Gastroesophageal sphincter (tissue), 4 donors: ENCODE measurements around the gene PLCG2. TPM values are rescaled to one million over a fixed set of nuclear protein-coding genes. Genes with fewer than 3 reads are reported as not detected.

Experiments
- ATAC-seq: fragments of 150-250 bp; one replicate; pipeline ENCODE4 v1.9.1; 2016; ENCODE audit warnings: mild to moderate bottlenecking, moderate library complexity
- H3K27ac ChIP-seq, 4 donors: fragments of 200-600 bp; sonication (generic) in 3 of 4; 1 replicate in 3 of 4; 2 replicates in 1 of 4; pipeline ENCODE4 v1.5.1; 2016 to 2019
- H3K27me3 ChIP-seq: fragments of 200-600 bp; sonication (generic); one replicate; pipeline ENCODE4 v1.5.1; 2019
- H3K36me3 ChIP-seq, 2 donors: fragments of 200-600 bp; sonication (generic); one replicate each; pipeline ENCODE4 v1.5.1; 2019; ENCODE audit warnings: control low read depth in 1 of 2
- H3K4me1 ChIP-seq, 3 donors: fragments of 200-600 bp; sonication (generic); 1 replicate in 2 of 3; 2 replicates in 1 of 3; pipeline ENCODE4 v1.5.1; 2016 to 2019; ENCODE audit warnings: control low read depth in 2 of 3
- H3K4me3 ChIP-seq, 2 donors: fragments of 200-600 bp; sonication (generic); one replicate each; pipeline ENCODE4 v1.5.1; 2019; ENCODE audit warnings: mild to moderate bottlenecking in 1 of 2, moderate library complexity in 1 of 2
- H3K9me3 ChIP-seq, 3 donors: fragments of 200-600 bp; sonication (generic); one replicate each; pipeline ENCODE4 v1.5.1; 2017 to 2019; ENCODE audit warnings: control low read depth in 2 of 3
- EP300 ChIP-seq: sonication (generic); formaldehyde crosslinking; IDR thresholded peaks from one replicate; pipeline ENCODE4 v1.6.1; 2017; ENCODE audit warnings: antibody characterized with exemption, mild to moderate bottlenecking
- POLR2A ChIP-seq, 2 donors: fragments of 450-650 bp; IDR thresholded peaks; one replicate each; pipeline ENCODE4 v1.6.1; 2017; ENCODE audit warnings: antibody characterized with exemption in 2 of 2, mild to moderate bottlenecking in 2 of 2, moderate library complexity in 1 of 2
- POLR2AphosphoS5 ChIP-seq: sonication (generic); formaldehyde crosslinking; IDR thresholded peaks from one replicate; pipeline ENCODE4 v1.6.1; 2017; ENCODE audit warnings: antibody characterized with exemption
- whole genome bisulfite sequencing, 2 donors: methylation state at CpG; one replicate each; pipeline ENCODE4 v1.1.5; 2018; ENCODE audit warnings: low coverage in 1 of 2; 5-methylcytosine and 5-hydroxymethylcytosine counted together
- total RNA-seq, 4 donors: library from RNA; depleted of rRNA; stranded (reverse); fragments of >200 nt; gene quantifications; one replicate each; pipeline ENCODE4 v1.1.0, GENCODE V29; 2016
- TF ChIP-seq, protein P1 (sequence below), 4 experiments: fragments of 200-600 bp in 2 of 4; fragments of 450-650 bp in 2 of 4; sonication (generic) in 1 of 4; IDR thresholded peaks; one replicate each; pipeline ENCODE4 v1.5.1; 2017 to 2019; ENCODE audit warnings: antibody characterized with exemption in 4 of 4, mild to moderate bottlenecking in 2 of 4, moderate library complexity in 2 of 4

The PLCG2 gene
- total RNA-seq, 4 donors from 2014 or later: 6.2 to 11.4 (median 8.1) TPM

DNA sequence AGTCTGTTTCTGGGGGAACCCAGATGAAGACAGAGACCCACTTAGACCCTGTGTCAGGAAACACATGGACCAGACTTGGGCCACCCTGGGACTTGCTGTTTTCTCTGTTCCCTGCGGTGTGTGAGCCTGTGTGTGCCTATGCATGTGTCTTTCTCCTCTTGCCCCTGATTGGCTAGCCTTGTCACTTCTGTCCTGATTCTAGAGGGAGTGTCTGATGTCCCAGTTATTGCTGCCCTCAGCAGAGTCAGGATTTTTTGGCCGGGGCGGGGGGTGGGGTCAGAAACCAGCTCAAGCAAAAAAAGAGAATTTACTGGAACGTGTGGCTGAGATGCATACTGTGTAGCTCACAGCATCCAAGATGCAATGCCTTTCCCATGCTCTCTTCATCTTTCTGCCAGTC lies 30.5 kb downstream of the PLCG2 start:
- H3K4me1 ChIP-seq: no peaks in the 10 kb centered on the region
- ATAC-seq: no peak
- TF ChIP-seq, protein P1, sequence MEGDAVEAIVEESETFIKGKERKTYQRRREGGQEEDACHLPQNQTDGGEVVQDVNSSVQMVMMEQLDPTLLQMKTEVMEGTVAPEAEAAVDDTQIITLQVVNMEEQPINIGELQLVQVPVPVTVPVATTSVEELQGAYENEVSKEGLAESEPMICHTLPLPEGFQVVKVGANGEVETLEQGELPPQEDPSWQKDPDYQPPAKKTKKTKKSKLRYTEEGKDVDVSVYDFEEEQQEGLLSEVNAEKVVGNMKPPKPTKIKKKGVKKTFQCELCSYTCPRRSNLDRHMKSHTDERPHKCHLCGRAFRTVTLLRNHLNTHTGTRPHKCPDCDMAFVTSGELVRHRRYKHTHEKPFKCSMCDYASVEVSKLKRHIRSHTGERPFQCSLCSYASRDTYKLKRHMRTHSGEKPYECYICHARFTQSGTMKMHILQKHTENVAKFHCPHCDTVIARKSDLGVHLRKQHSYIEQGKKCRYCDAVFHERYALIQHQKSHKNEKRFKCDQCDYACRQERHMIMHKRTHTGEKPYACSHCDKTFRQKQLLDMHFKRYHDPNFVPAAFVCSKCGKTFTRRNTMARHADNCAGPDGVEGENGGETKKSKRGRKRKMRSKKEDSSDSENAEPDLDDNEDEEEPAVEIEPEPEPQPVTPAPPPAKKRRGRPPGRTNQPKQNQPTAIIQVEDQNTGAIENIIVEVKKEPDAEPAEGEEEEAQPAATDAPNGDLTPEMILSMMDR (IDR thresholded peaks at IDR 0.05): no peak
- TF ChIP-seq EP300 (no peak), POLR2AphosphoS5 (no peak), POLR2A (IDR thresholded peaks at IDR 0.05) (no peak)
- no peaks in the 10 kb centered on the region for H3K27me3 ChIP-seq
- no peaks in the 10 kb centered on the region for H3K36me3 ChIP-seq
- no peak overlapping the region for H3K4me3 ChIP-seq
- H3K9me3 ChIP-seq: peaks cover 0 to 5% (median 0%) of the 10 kb centered on the region in 3 donors
- H3K27ac ChIP-seq: no peak overlapping the region
- 53 to 84% methylated on average over 2 to 3 of the region's 4 CpGs for WGBS, 2 donors

DNA sequence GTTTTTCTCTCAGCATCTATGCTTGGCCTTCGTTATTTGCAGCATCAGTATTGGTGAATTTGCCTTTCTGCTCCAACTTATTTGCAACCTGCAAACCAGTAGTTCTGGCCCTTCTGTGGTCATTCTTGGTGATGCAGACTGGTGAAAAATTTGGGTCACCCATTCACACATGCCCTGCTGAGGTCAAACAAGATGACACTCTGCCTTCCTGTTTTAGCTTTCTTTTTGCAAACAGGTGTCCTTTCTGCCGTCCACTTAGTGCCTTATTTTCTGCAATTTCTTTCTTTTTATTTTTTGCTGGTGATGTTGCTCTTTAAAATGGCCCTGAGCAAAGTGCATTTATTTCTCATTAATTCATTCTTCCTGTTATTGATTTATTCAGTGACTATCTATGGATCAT lies 31.3 kb downstream of the PLCG2 start:
- H3K4me3 ChIP-seq: no peak overlapping the region
- TF ChIP-seq POLR2A (IDR thresholded peaks at IDR 0.05) (no peak), EP300 (no peak), POLR2AphosphoS5 (no peak)
- TF ChIP-seq, protein P1 (IDR thresholded peaks at IDR 0.05): no peak
- H3K4me1 ChIP-seq: no peaks in the 10 kb centered on the region
- WGBS, 2 donors: 70% methylated on average over 2 of the region's 2 CpGs; no CpG with 5 or more reads in 1 of the 2 donors
- peaks cover 0 to 5% (median 0%) of the 10 kb centered on the region in 3 donors for H3K9me3 ChIP-seq
- H3K27me3 ChIP-seq: no peaks in the 10 kb centered on the region
- no peak for ATAC-seq
- no peak overlapping the region for H3K27ac ChIP-seq
- no peaks in the 10 kb centered on the region for H3K36me3 ChIP-seq

DNA sequence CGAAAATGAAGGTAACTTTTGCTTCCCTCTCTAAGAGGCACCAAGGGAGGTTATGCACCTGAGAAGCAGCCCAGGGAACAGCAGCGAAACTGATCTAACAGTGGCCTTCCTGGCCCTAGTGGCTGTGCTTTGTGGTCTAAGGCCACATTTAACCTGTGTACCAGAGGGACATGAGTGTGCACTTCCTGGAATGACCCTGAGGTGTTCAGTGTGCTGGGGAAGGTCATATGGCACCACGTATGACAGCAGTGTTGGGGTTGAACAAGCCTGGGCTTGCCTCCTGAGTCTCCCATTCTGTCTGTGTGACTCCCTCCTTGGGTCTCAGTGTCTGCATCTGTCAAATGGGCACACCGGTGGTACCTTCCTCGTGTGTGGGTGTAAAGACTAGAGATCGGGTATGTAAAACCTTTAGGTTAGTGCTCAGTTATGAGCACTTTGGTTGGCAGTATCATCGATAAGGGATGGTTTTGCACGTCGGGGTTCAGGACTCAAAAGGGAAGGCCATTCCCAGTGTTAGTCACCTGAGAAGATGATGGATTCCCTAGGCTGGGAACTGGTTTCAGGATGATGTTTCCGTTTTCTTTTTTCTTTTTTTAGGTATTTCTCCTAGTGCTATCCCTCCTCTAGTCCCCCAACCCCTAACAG lies 31.9 kb downstream of the PLCG2 start:
- H3K36me3 ChIP-seq: no peaks in the 10 kb centered on the region
- WGBS, 2 donors: 83 to 91% methylated on average over 5 to 9 of the region's 10 CpGs
- ATAC-seq: no peak
- no peak overlapping the region for H3K4me3 ChIP-seq
- H3K27ac ChIP-seq: no peak overlapping the region
- peaks cover 0 to 5% (median 0%) of the 10 kb centered on the region in 3 donors for H3K9me3 ChIP-seq
- no peak for TF ChIP-seq EP300
- TF ChIP-seq POLR2A (IDR thresholded peaks at IDR 0.05): no peak
- TF ChIP-seq, protein P1 (IDR thresholded peaks at IDR 0.05): no peak
- no peak for TF ChIP-seq POLR2AphosphoS5
- no peaks in the 10 kb centered on the region for H3K4me1 ChIP-seq
- H3K27me3 ChIP-seq: no peaks in the 10 kb centered on the region

DNA sequence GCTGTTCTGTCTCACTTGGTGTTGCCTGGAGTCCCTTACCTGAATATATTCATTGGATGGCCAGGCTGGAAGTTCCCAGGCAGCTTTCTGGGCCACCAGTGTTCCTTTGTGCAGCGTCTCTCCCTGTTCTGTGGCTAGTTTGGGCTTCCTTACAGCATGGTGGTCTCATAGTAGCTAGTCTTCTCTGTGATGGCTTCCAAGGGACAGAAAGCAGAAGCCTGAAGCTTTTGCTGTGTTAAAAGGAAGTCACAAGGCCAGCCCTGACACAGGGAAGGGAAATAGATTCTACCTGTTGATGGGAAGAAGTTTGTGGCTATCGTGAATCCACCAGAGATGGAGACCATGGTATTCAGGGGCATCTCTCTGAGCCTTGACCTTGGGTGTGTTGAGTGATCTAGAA lies 34.6 kb downstream of the PLCG2 start:
- H3K27ac ChIP-seq: no peak overlapping the region
- H3K4me3 ChIP-seq: no peak overlapping the region
- WGBS, 2 donors: 60% methylated on average over 1 of the region's 2 CpGs; no CpG with 5 or more reads in 1 of the 2 donors
- H3K36me3 ChIP-seq: no peaks in the 10 kb centered on the region
- peaks cover 0 to 5% (median 0%) of the 10 kb centered on the region in 3 donors for H3K9me3 ChIP-seq
- ATAC-seq: no peak
- TF ChIP-seq EP300 (no peak), POLR2A (IDR thresholded peaks at IDR 0.05) (no peak), POLR2AphosphoS5 (no peak)
- TF ChIP-seq, protein P1 (IDR thresholded peaks at IDR 0.05): no peak
- no peaks in the 10 kb centered on the region for H3K4me1 ChIP-seq
- H3K27me3 ChIP-seq: no peaks in the 10 kb centered on the region
